Activated CD8-positive, alpha-beta T cell treated with anti-CD3 and anti-CD28 coated beads for 36 hours (primary cell): ENCODE results near the gene GNAO1. TPM values are rescaled to one million over a fixed set of nuclear protein-coding genes. Genes with fewer than 3 reads are reported as not detected.

Experiments
- ATAC-seq: fragments of 200-7000 bp; cut with Tn5 transposase; one replicate; pipeline ENCODE4 v1.10.0; 2021; ENCODE audit warnings: mild to moderate bottlenecking, moderate library complexity
- CTCF ChIA-PET: fragments of 350-600 bp; sonication (Branson Sonifier 250); formaldehyde crosslinking; loops from one replicate; lab custom pipeline; 2021; ENCODE audit warnings: antibody characterized with exemption; lab: Charles Lee
- POLR2A ChIA-PET: fragments of 350-600 bp; sonication (Branson Sonifier 250); formaldehyde crosslinking; loops from one replicate; lab custom pipeline; 2021; ENCODE audit warnings: antibody characterized with exemption; lab: Charles Lee
- DNase-seq: peaks from one replicate; pipeline ENCODE4 v3.0.0-alpha.2; 2020
- H3K27ac Mint-ChIP-seq: one replicate; pipeline ENCODE4 v1.8.0; 2021; ENCODE audit warnings: mild to moderate bottlenecking, mixed read lengths
- H3K27me3 Mint-ChIP-seq: one replicate; pipeline ENCODE4 v1.8.0; 2021; ENCODE audit warnings: mixed read lengths
- H3K36me3 Mint-ChIP-seq: one replicate; pipeline ENCODE4 v1.8.0; 2021; ENCODE audit warnings: low read depth, mixed read lengths
- H3K4me1 Mint-ChIP-seq: one replicate; pipeline ENCODE4 v1.8.0; 2021; ENCODE audit warnings: low read depth, mixed read lengths
- H3K4me3 Mint-ChIP-seq: one replicate; pipeline ENCODE4 v1.8.0; 2021; ENCODE audit warnings: mild to moderate bottlenecking, moderate library complexity, mixed read lengths
- H3K9me3 Mint-ChIP-seq: one replicate; pipeline ENCODE4 v1.8.0; 2021; ENCODE audit warnings: mixed read lengths
- CTCF ChIP-seq: fragments of 200-600 bp; IDR thresholded peaks from one replicate; pipeline ENCODE4 v1.8.0; 2022; ENCODE audit warnings: antibody characterized with exemption, mild to moderate bottlenecking
- intact Hi-C: fragments of 100-400 bp; cut with micrococcal nuclease; formaldehyde crosslinking; loops from one replicate; pipeline ENCODE4 v1.10.0; 2022
- total RNA-seq, 2 experiments: library from RNA; stranded (reverse); gene quantifications; one replicate each; pipeline ENCODE4 v1.2.3, GENCODE V29; 2021

Gene GNAO1
- total RNA-seq, 2 experiments from 2014 or later = 2.3 to 2.4 TPM

GRCh38 chr16:56238188-56238587 lies 46.9 kb downstream of the GNAO1 start:
- intact Hi-C loops = no loop called here
- ChIA-PET POLR2A (no interaction called here), CTCF (no interaction called here)
- no peaks in the 10 kb centered on the region for H3K36me3 Mint-ChIP-seq
- DNase-seq (no peak), ATAC-seq (no peak)
- no peak overlapping the region for H3K4me3 Mint-ChIP-seq
- no peak overlapping the region for H3K27ac Mint-ChIP-seq
- H3K27me3 Mint-ChIP-seq = no peaks in the 10 kb centered on the region
- no peaks in the 10 kb centered on the region for H3K4me1 Mint-ChIP-seq
- H3K9me3 Mint-ChIP-seq = no peaks in the 10 kb centered on the region
- TF ChIP-seq CTCF = no peak

DNA sequence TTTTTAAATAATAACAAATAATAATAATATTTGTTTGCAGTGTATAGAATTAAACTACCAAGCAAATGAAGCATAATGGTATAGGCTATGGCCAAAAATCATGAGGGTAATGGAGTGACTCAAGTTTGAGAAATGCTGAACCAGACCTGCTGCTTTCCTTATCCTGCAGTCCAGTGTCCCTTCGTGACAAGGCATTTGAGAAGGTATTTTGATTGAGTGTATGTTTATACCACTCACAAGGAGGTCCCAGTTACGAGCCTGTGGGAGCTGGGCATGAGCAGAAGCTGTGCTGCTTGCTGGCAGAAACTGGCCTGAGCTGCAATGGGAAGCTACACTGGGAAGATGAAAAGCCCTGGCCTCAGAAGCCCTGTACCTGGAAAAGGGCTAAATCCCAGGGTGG lies 50.3 kb downstream of the GNAO1 start:
- Mint-ChIP-seq H3K9me3 (no peaks in the 10 kb centered on the region), H3K27ac (no peak overlapping the region)
- POLR2A ChIA-PET = no interaction called here

GRCh38 chr16:56242740-56243139 lies 51.5 kb downstream of the GNAO1 start:
- Mint-ChIP-seq H3K27me3 (no peaks in the 10 kb centered on the region), H3K27ac (no peak overlapping the region), H3K4me3 (no peak overlapping the region), H3K4me1 (no peaks in the 10 kb centered on the region), H3K9me3 (no peaks in the 10 kb centered on the region), H3K36me3 (no peaks in the 10 kb centered on the region)
- DNase-seq (no peak), ATAC-seq (no peak)
- TF ChIP-seq CTCF = no peak
- intact Hi-C loops = loop anchor here (2.0 kb wide), 1 partner anchor 76 kb away; no protein-coding TSS in a partner anchor
- POLR2A ChIA-PET = no interaction called here
- CTCF ChIA-PET = no interaction called here

More for the DNA sequence above, 50.3 kb downstream of the GNAO1 start:
- no peaks in the 10 kb centered on the region for H3K4me1 Mint-ChIP-seq
- H3K4me3 Mint-ChIP-seq = no peak overlapping the region
- DNase-seq = no peak
- TF ChIP-seq CTCF = no peak
- ATAC-seq = no peak
- H3K27me3 Mint-ChIP-seq = no peaks in the 10 kb centered on the region
- CTCF ChIA-PET = no interaction called here
- intact Hi-C loops = no loop called here
- H3K36me3 Mint-ChIP-seq = no peaks in the 10 kb centered on the region

- no peak overlapping the region for H3K4me3 Mint-ChIP-seq
- no peaks in the 10 kb centered on the region for H3K4me1 Mint-ChIP-seq
- no peaks in the 10 kb centered on the region for H3K27me3 Mint-ChIP-seq
- no peak for DNase-seq
- intact Hi-C loops = no loop called here
- H3K36me3 Mint-ChIP-seq = no peaks in the 10 kb centered on the region
- CTCF ChIA-PET = no interaction called here
- POLR2A ChIA-PET = no interaction called here
- H3K27ac Mint-ChIP-seq = no peak overlapping the region
- TF ChIP-seq CTCF = no peak
- ATAC-seq = no peak
- H3K9me3 Mint-ChIP-seq = no peaks in the 10 kb centered on the region
Observed at GRCh38 chr16:56244612-56245011, 53.3 kb downstream of the GNAO1 start.

DNA sequence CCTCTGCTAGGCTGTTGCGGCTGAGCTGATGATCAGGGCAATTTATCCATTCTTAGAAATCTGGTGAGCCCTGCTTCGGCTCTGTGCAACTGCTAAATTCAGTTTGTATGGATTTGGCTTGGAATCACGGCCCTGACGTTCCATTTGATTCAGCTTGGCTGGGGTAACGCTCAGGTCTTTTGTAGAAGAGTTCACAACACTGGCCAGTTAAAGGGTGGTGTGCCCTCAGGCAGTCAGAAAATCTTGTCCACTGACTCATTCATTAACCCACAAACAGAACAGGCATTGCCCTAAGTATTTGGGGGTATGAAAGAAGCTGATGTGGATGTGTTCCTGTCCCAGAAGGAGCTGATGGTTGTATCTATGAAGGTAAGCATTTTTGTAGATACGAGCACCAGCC lies 53.9 kb downstream of the GNAO1 start:
- no peak for TF ChIP-seq CTCF
- Mint-ChIP-seq H3K4me3 (no peak overlapping the region), H3K4me1 (no peaks in the 10 kb centered on the region), H3K36me3 (no peaks in the 10 kb centered on the region), H3K9me3 (no peaks in the 10 kb centered on the region), H3K27ac (no peak overlapping the region), H3K27me3 (no peaks in the 10 kb centered on the region)
- ChIA-PET CTCF (no interaction called here), POLR2A (no interaction called here)
- no peak for ATAC-seq
- intact Hi-C loops = no loop called here
- DNase-seq = no peak
